ENCODE results near the gene RIOK1. TPM values are rescaled to one million over a fixed set of nuclear protein-coding genes. Genes with fewer than 3 reads are reported as not detected.

The RIOK1 gene
- total RNA-seq, 4 donors from 2014 or later, result 13.6 to 22.6 (median 14.3) TPM

- TF ChIP-seq POLR2A (IDR thresholded peaks at IDR 0.05) (no peak), CTCF (IDR thresholded peaks at IDR 0.05 in 4 of 5, conservative IDR thresholded peaks at IDR 0.05 in 1 of 5) (no peak)
- no peak overlapping the region for H3K4me3 ChIP-seq
- ATAC-seq, result no peak
- intact Hi-C loops (cut with DNase I; ENCODE audit: low total_unique reads), result no loop called here
- H3K27me3 ChIP-seq, result peaks cover 0 to 6% (median 0%) of the 10 kb centered on the region in 3 donors
- no peaks in the 10 kb centered on the region for H3K9me3 ChIP-seq
- in situ Hi-C loops (cut with MboI; ENCODE audit: low sequenced_read_pairs in 4 of 4), result no loop called here
- H3K36me3 ChIP-seq, result no peaks in the 10 kb centered on the region
- no peak overlapping the region for H3K27ac ChIP-seq
- no peaks in the 10 kb centered on the region for H3K4me1 ChIP-seq
- DNase-seq, result no peak
Measured at GRCh38 chr6:7445101-7445500, 55.5 kb downstream of the RIOK1 start.

DNA sequence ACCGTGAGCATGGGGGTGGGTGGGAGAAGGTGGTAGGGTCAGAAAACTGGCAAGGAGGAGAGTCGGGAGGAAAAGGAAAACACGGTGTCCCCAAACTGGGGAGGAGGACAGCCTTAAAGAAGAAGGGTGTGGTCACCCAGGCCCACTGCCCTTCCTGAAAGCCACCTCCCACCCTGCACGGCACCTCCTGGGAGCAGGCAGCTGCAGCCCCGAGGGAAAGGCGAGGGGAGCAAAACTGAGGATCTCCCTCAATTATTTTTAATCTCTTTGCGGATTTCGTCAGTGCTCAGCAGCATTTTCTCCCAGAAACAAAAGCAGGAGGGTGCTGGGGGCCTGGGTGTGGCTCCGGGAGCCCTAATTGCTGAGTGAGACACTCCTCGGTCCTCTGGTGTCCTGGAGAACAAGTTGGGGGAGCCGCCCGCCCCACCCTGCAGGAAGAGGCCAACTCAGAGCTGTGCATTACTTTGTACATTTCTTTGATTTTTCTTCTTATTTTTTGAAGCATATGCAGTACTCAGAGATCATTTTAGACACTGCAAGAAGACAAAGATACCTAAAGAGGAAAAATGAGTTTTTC is 56.4 kb downstream of the RIOK1 start:
- Histone ChIP-seq H3K9me3 (no peaks in the 10 kb centered on the region), H3K27me3 (peaks cover 0 to 6% (median 0%) of the 10 kb centered on the region in 3 donors), H3K4me3 (no peak overlapping the region), H3K36me3 (no peaks in the 10 kb centered on the region), H3K27ac (no peak overlapping the region), H3K4me1 (no peaks in the 10 kb centered on the region)
- DNase-seq (no peak), ATAC-seq (no peak)
- TF ChIP-seq POLR2A (IDR thresholded peaks at IDR 0.05) (no peak), CTCF (IDR thresholded peaks at IDR 0.05 in 4 of 5, conservative IDR thresholded peaks at IDR 0.05 in 1 of 5) (no peak)
- in situ Hi-C loops (cut with MboI; ENCODE audit: low sequenced_read_pairs in 4 of 4), result no loop called here
- intact Hi-C loops (cut with DNase I; ENCODE audit: low total_unique reads), result no loop called here

- peaks cover 0 to 6% (median 0%) of the 10 kb centered on the region in 3 donors for H3K27me3 ChIP-seq
- no peaks in the 10 kb centered on the region for H3K4me1 ChIP-seq
- no peak overlapping the region for H3K4me3 ChIP-seq
- no peak overlapping the region for H3K27ac ChIP-seq
- no peaks in the 10 kb centered on the region for H3K9me3 ChIP-seq
- in situ Hi-C loops (cut with MboI; ENCODE audit: low sequenced_read_pairs in 4 of 4), result no loop called here
- ATAC-seq (no peak), DNase-seq (no peak)
- intact Hi-C loops (cut with DNase I; ENCODE audit: low total_unique reads), result no loop called here
- TF ChIP-seq CTCF (IDR thresholded peaks at IDR 0.05 in 4 of 5, conservative IDR thresholded peaks at IDR 0.05 in 1 of 5), result no peak
- TF ChIP-seq POLR2A (IDR thresholded peaks at IDR 0.05), result no peak
- no peaks in the 10 kb centered on the region for H3K36me3 ChIP-seq
Measured at GRCh38 chr6:7446619-7447325, 57.2 kb downstream of the RIOK1 start.

GRCh38 chr6:7448232-7448631 is 58.6 kb downstream of the RIOK1 start:
- no peaks in the 10 kb centered on the region for H3K4me1 ChIP-seq
- ATAC-seq (no peak), DNase-seq (no peak)
- intact Hi-C loops (cut with DNase I; ENCODE audit: low total_unique reads) (no loop called here), in situ Hi-C loops (cut with MboI; ENCODE audit: low sequenced_read_pairs in 4 of 4) (no loop called here)
- peaks cover 0 to 6% (median 0%) of the 10 kb centered on the region in 3 donors for H3K27me3 ChIP-seq
- H3K4me3 ChIP-seq, result no peak overlapping the region
- no peaks in the 10 kb centered on the region for H3K36me3 ChIP-seq
- TF ChIP-seq CTCF (IDR thresholded peaks at IDR 0.05 in 4 of 5, conservative IDR thresholded peaks at IDR 0.05 in 1 of 5) (no peak), POLR2A (IDR thresholded peaks at IDR 0.05) (no peak)
- H3K27ac ChIP-seq, result no peak overlapping the region
- no peaks in the 10 kb centered on the region for H3K9me3 ChIP-seq
